Effector CD8-positive, alpha-beta T cell (primary cell): ENCODE measurements around the gene MRFAP1.
"Not testable (repeated sequence)": the region's sequence is repeated elsewhere in the genome, so short reads cannot be mapped to it uniquely, and the experiment has no call there.

Experiments
- DNase-seq: peaks from one replicate; lab custom pipeline; 2025; lab: John Stamatoyannopoulos, UW

The MRFAP1 gene

GRCh38 chr4:6634746-6635145, 5.7 kb upstream of the MRFAP1 start:
- no peak for DNase-seq

GRCh38 chr4:6639137-6639680, 1.3 kb upstream of the MRFAP1 start:
- DNase-seq = no peak

GRCh38 chr4:6641164-6641970, 882 bp downstream of the MRFAP1 start:
- peak; percentile 25 for DNase-seq

- DNase-seq = no peak
Measured at GRCh38 chr4:6641971-6642320, 1.5 kb downstream of the MRFAP1 start.

GRCh38 chr4:6643141-6643847, 2.8 kb downstream of the MRFAP1 start:
- no peak for DNase-seq

- DNase-seq = no peak
Measured at GRCh38 chr4:6644792-6645530, 4.5 kb downstream of the MRFAP1 start.

- no peak for DNase-seq
Measured at GRCh38 chr4:6647169-6647568, 6.7 kb downstream of the MRFAP1 start.

- DNase-seq = no peak
Measured at GRCh38 chr4:6647582-6648230, 7.2 kb downstream of the MRFAP1 start.

- no peak for DNase-seq
Measured at GRCh38 chr4:6649216-6649615, 8.7 kb downstream of the MRFAP1 start.

- DNase-seq = not testable (repeated sequence)
Measured at GRCh38 chr4:6654211-6654610, 13.7 kb downstream of the MRFAP1 start.

- DNase-seq = not testable (repeated sequence)
Measured at GRCh38 chr4:6655291-6655690, 14.8 kb downstream of the MRFAP1 start.

- no peak for DNase-seq
Measured at GRCh38 chr4:6655924-6656323, 15.4 kb downstream of the MRFAP1 start.

- DNase-seq = no peak
Measured at GRCh38 chr4:6657242-6658208, 17.0 kb downstream of the MRFAP1 start.

- no peak for DNase-seq
Measured at GRCh38 chr4:6658209-6658595, 17.7 kb downstream of the MRFAP1 start.

GRCh38 chr4:6658597-6659075, 18.2 kb downstream of the MRFAP1 start:
- peak; percentile 22 for DNase-seq

GRCh38 chr4:6659897-6660296, 19.4 kb downstream of the MRFAP1 start:
- no peak for DNase-seq

GRCh38 chr4:6660430-6660829, 19.9 kb downstream of the MRFAP1 start:
- no peak for DNase-seq

- no peak for DNase-seq
Measured at GRCh38 chr4:6662591-6662990, 22.1 kb downstream of the MRFAP1 start.

- no peak for DNase-seq
Measured at GRCh38 chr4:6663596-6664393, 23.3 kb downstream of the MRFAP1 start.

GRCh38 chr4:6665320-6665654, 24.8 kb downstream of the MRFAP1 start:
- DNase-seq = no peak
